Measurements from ENCODE around the gene PPL. TPM values are rescaled to one million over a fixed set of nuclear protein-coding genes. Genes with fewer than 3 reads are reported as not detected.

The PPL gene
- total and polyA plus RNA-seq, 4 donors, result 19.9 to 89.0 (median 52.8) TPM

- peak overlapping the region in 1 of 2 donors; percentile 32 for H3K27ac ChIP-seq (ENCODE audit: low read depth in 1 of 2, low read length in 1 of 2)
- no peak for ATAC-seq (ENCODE audit: insufficient read depth, low FRiP score)
These were observed 11.0 kb upstream of the PPL start for GRCh38 chr16:4947722-4948503.

GRCh38 chr16:4946917-4947316, 10.0 kb upstream of the PPL start:
- Histone ChIP-seq H3K27me3 (ENCODE audit: control insufficient read depth in 3 of 3, insufficient read depth in 3 of 3, low read length in 2 of 3) (no peaks in the 10 kb centered on the region), H3K4me3 (no peak overlapping the region), H3K36me3 (ENCODE audit: control insufficient read depth in 4 of 4, insufficient read depth in 4 of 4, low read length in 4 of 4) (no peaks in the 10 kb centered on the region), H3K9me3 (ENCODE audit: control insufficient read depth in 4 of 4, insufficient read depth in 3 of 4, low read length in 3 of 4) (no peaks in the 10 kb centered on the region), H3K27ac (ENCODE audit: low read depth in 1 of 2, low read length in 1 of 2) (no peak overlapping the region), H3K4me1 (ENCODE audit: control insufficient read depth in 5 of 5, insufficient read depth in 5 of 5, low read length in 5 of 5) (peaks cover 0 to 20% (median 8%) of the 10 kb centered on the region in 5 donors), H3K9ac (ENCODE audit: insufficient read depth in 1 of 2, low read length in 2 of 2) (no peak overlapping the region)
- ATAC-seq (ENCODE audit: insufficient read depth, low FRiP score) (no peak), DNase-seq (no peak)
- no peak for TF ChIP-seq CTCF (IDR thresholded peaks at IDR 0.05; ENCODE audit: control extremely low read depth, extremely low read depth)

More at GRCh38 chr16:4947722-4948503, 11.0 kb upstream of the PPL start:
- peak in 1 of 3 donors; percentile 29 for DNase-seq
- TF ChIP-seq CTCF (IDR thresholded peaks at IDR 0.05; ENCODE audit: control extremely low read depth, extremely low read depth), result no peak
- no peak overlapping the region for H3K9ac ChIP-seq (ENCODE audit: insufficient read depth in 1 of 2, low read length in 2 of 2)
- H3K36me3 ChIP-seq (ENCODE audit: control insufficient read depth in 4 of 4, insufficient read depth in 4 of 4, low read length in 4 of 4), result no peaks in the 10 kb centered on the region
- 38 to 57% methylated on average over 16 of the region's 16 CpGs for WGBS, 2 donors
- H3K27me3 ChIP-seq (ENCODE audit: control insufficient read depth in 3 of 3, insufficient read depth in 3 of 3, low read length in 2 of 3), result no peaks in the 10 kb centered on the region
- H3K9me3 ChIP-seq (ENCODE audit: control insufficient read depth in 4 of 4, insufficient read depth in 3 of 4, low read length in 3 of 4), result no peaks in the 10 kb centered on the region
- no peak overlapping the region for H3K4me3 ChIP-seq
- H3K4me1 ChIP-seq (ENCODE audit: control insufficient read depth in 5 of 5, insufficient read depth in 5 of 5, low read length in 5 of 5), result peaks cover 0 to 20% (median 7%) of the 10 kb centered on the region in 5 donors

- TF ChIP-seq CTCF (IDR thresholded peaks at IDR 0.05; ENCODE audit: control extremely low read depth, extremely low read depth), result no peak
- ATAC-seq (ENCODE audit: insufficient read depth, low FRiP score), result peak; percentile 37
These were observed 8.9 kb upstream of the PPL start for GRCh38 chr16:4945560-4946502.

More at GRCh38 chr16:4945560-4946502, 8.9 kb upstream of the PPL start:
- Histone ChIP-seq H3K9ac (ENCODE audit: insufficient read depth in 1 of 2, low read length in 2 of 2) (peak overlapping the region in 1 of 2 donors; percentile 19), H3K27me3 (ENCODE audit: control insufficient read depth in 3 of 3, insufficient read depth in 3 of 3, low read length in 2 of 3) (no peaks in the 10 kb centered on the region), H3K36me3 (ENCODE audit: control insufficient read depth in 4 of 4, insufficient read depth in 4 of 4, low read length in 4 of 4) (no peaks in the 10 kb centered on the region), H3K4me3 (no peak overlapping the region), H3K9me3 (ENCODE audit: control insufficient read depth in 4 of 4, insufficient read depth in 3 of 4, low read length in 3 of 4) (no peaks in the 10 kb centered on the region), H3K27ac (ENCODE audit: low read depth in 1 of 2, low read length in 1 of 2) (peak overlapping the region in 1 of 2 donors; percentile 84), H3K4me1 (ENCODE audit: control insufficient read depth in 5 of 5, insufficient read depth in 5 of 5, low read length in 5 of 5) (peaks cover 0 to 20% (median 8%) of the 10 kb centered on the region in 5 donors)
- WGBS, 2 donors, result 56 to 67% methylated on average over 10 to 11 of the region's 11 CpGs
- peak in 1 of 3 donors; percentile 47 for DNase-seq
